ENCODE data around the gene AADACL4. TPM values are rescaled to one million over a fixed set of nuclear protein-coding genes. Genes with fewer than 3 reads are reported as not detected.

Gene AADACL4
- total and polyA plus RNA-seq, 9 of the 15 experiments (the other 6 are each of a cell fraction or from before 2014, with no cell fraction given), result not detected

- no peak for TF ChIP-seq MGA (IDR thresholded peaks at IDR 0.05)
- no peak for TF ChIP-seq ZNF76 (CRISPR knock-in tag; IDR thresholded peaks at IDR 0.05; ENCODE audit: borderline replicate concordance)
- TF ChIP-seq L3MBTL2 (IDR thresholded peaks at IDR 0.05), result no peak
- no peak for TF ChIP-seq DACH1 (IDR thresholded peaks at IDR 0.05; ENCODE audit: partially characterized antibody)
- TF ChIP-seq CREM (IDR thresholded peaks at IDR 0.05; ENCODE audit: low read depth), result no peak
- TF ChIP-seq RBM25 (IDR thresholded peaks at IDR 0.05; ENCODE audit: low read depth, low read length, severe bottlenecking), result no peak
- TF ChIP-seq KLF1 (tag; IDR thresholded peaks at IDR 0.05), result no peak
- TF ChIP-seq CBX3 (IDR thresholded peaks at IDR 0.05; ENCODE audit: borderline replicate concordance in 1 of 2, low read length in 2 of 2), result no peak; a peak in 2 of 3 replicates
- TF ChIP-seq FIP1L1 (IDR thresholded peaks at IDR 0.05; ENCODE audit: low read depth, low read length, poor library complexity, severe bottlenecking), result no peak
- no peak for TF ChIP-seq ETV1 (tag; conservative IDR thresholded peaks at IDR 0.05; ENCODE audit: low read depth)
- no peak for TF ChIP-seq U2AF2 (optimal IDR thresholded peaks at IDR 0.05; ENCODE audit: low read depth, low read length)
- TF ChIP-seq CREB3 (tag; conservative IDR thresholded peaks at IDR 0.05; ENCODE audit: low read depth), result no peak
- TF ChIP-seq IRF2 (CRISPR knock-in tag; IDR thresholded peaks at IDR 0.05), result no peak
- TF ChIP-seq PRPF4 (IDR thresholded peaks at IDR 0.05; ENCODE audit: insufficient read depth, low read depth, low read length, poor library complexity, severe bottlenecking), result no peak
- TF ChIP-seq KAT7 (CRISPR knock-in tag; IDR thresholded peaks at IDR 0.05; ENCODE audit: borderline replicate concordance), result peak; percentile 84; the same call in 1 of the 2 replicates
- no peak for TF ChIP-seq DDX20 (tag; IDR thresholded peaks at IDR 0.05; ENCODE audit: low read depth)
These were observed 23.9 kb upstream of the AADACL4 start (continued) for GRCh38 chr1:12619792-12620487.

Data from K562 (cell line).